AG09309 (cell line): ENCODE data around the gene IGF2R.

Source experiments
- DNase-seq: peaks from one replicate; pipeline ENCODE4 v3.0.0-alpha.2; 2010; ENCODE audit warnings: low read depth
- H3K4me3 ChIP-seq: 2 replicates; pipeline ENCODE4 v1.5.1; 2011; ENCODE audit warnings: mild to moderate bottlenecking, low read depth, low read length, moderate library complexity; ENCODE audit not compliant: control insufficient read depth
- TF ChIP-seq, protein P1 (sequence below): IDR thresholded peaks from 2 replicates; pipeline ENCODE4 v1.5.1; 2011; ENCODE audit warnings: mild to moderate bottlenecking, low read depth, low read length, inconsistent platforms; ENCODE audit not compliant: insufficient read depth, control insufficient read depth; ENCODE audit errors: missing control alignments

IGF2R gene

DNA sequence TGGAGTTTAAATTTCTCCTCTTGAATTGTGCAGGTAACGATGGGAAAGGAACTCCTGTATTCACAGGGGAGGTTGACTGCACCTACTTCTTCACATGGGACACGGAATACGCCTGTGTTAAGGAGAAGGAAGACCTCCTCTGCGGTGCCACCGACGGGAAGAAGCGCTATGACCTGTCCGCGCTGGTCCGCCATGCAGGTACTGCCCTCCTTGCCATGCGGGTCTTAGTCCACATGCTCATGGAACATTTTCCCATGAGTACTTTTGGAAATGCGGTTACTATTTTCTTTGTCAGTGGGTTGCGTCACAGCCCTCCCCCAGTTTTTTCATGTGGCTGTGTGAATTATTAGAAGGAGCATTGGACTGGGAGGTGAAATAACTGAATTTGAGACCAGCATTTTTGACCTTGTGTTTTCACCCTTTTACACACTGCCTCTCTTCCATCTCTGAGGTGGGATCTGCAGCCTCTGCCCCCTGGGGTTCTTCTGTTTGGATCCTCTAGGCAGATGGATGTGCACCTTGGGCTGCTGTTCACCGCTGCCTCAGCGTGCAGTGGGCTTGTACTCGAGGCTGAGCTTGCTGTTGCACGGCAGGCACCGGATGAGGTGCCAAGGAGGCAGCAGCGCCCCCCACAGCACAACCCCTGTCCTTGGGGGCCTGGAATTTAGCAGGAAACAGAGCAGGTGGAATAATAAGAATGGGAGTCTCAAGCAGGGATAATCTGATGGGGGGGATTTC is 71.8 kb downstream of the IGF2R start:
- H3K4me3 ChIP-seq = no peak overlapping the region
- DNase-seq = no peak
- TF ChIP-seq, protein P1, sequence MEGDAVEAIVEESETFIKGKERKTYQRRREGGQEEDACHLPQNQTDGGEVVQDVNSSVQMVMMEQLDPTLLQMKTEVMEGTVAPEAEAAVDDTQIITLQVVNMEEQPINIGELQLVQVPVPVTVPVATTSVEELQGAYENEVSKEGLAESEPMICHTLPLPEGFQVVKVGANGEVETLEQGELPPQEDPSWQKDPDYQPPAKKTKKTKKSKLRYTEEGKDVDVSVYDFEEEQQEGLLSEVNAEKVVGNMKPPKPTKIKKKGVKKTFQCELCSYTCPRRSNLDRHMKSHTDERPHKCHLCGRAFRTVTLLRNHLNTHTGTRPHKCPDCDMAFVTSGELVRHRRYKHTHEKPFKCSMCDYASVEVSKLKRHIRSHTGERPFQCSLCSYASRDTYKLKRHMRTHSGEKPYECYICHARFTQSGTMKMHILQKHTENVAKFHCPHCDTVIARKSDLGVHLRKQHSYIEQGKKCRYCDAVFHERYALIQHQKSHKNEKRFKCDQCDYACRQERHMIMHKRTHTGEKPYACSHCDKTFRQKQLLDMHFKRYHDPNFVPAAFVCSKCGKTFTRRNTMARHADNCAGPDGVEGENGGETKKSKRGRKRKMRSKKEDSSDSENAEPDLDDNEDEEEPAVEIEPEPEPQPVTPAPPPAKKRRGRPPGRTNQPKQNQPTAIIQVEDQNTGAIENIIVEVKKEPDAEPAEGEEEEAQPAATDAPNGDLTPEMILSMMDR = no peak

DNA sequence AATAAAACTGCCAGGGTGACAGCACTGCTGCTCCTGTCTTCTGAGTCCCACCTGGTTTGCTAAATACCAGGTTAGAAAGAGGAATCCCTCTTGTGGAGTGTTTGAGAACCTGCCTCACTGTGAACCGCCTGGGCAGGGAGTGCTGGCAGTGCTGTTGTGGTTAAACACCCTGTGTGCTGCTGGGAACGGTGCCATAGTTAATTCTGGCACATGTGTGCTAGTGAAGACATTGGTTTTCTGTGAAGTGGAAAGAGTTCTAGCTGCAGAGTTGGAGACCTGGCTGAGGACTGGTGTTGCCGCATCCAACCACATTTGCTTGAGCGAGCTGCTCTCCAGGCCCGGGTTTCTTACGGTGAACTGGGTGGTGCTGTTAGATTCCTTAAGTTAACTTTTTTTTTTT is 72.7 kb downstream of the IGF2R start:
- H3K4me3 ChIP-seq = no peak overlapping the region
- TF ChIP-seq, protein P1 = peak; percentile 24
- DNase-seq = peak; percentile 35

DNA sequence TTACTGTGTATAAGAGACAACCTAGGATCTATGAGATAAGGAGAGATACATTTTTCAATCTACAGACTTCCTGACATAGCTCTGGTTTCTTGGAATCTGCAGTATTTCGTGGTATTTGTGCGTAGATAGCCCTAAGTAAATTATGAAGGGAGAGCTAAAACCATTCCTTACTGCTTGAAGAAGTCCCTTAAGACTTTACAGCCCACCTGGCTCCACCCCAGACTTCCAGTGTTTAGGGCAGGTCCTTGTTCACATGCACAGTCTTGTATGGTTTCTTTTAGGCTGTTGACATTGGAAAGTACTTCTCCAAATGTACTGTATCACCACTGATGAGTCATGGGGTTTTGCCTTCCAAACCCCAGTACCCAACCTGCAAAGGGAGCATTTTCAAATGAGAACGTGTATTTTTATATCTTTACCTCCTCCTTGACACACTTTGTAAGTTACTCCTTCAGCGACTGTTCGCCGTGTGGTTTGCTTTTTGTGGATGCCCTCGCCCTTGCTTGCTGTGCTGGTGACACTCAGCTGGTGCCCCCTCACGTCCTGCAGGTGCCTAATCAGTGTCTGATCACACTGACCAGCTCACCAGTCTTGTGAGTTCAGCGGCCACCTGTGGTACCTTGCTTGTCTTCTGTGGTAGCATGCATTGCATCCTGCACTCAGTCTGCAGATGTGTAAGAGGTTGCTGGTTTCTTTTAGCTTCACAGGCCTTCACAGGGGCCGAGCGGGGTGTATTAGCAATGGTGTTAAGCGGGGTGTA is 73.3 kb downstream of the IGF2R start:
- DNase-seq = no peak

DNA sequence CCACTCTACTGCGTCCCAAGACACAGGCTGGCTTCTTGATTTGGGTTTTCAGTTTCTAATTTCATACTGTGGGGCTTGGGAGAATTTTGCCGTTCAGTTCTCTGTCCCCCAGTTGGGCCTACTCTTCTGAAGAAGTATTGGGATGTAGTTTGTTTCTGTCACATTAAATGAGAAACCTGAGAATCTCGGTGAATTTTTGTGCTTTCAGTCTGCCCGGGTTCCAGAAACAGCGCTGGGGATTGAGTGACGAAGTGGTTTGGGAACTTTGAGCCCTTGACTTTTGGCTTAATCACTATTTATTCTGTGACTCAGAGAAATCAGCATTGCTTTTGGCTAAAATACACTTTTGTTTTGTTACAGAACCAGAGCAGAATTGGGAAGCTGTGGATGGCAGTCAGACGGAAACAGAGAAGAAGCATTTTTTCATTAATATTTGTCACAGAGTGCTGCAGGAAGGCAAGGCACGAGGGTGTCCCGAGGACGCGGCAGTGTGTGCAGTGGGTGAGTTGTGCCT is 74.0 kb downstream of the IGF2R start:
- TF ChIP-seq, protein P1 = no peak
- DNase-seq = peak; percentile 10
- no peak overlapping the region for H3K4me3 ChIP-seq

More for the DNA sequence above, 73.3 kb downstream of the IGF2R start:
- TF ChIP-seq, protein P1 = no peak
- H3K4me3 ChIP-seq = no peak overlapping the region

DNA sequence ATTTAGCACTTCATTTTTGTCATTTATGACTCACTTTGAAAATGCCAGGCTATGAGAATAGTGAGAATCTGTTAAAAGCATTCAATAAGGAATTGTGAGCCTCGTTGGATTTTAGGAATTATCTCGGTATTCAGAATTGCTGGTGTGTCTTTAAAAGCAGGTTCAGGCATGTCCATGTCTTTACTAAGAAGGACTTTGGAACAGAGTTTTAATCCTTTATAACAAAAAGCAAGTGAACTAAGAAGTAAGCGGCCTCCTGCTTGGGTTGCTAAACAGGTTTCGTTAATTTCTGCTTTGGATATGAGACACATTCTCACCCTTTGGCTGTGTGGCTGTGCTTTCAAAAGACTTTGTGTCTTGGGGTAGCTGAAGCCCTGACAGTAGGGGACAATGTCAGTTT is 74.9 kb downstream of the IGF2R start:
- DNase-seq = no peak
- no peak overlapping the region for H3K4me3 ChIP-seq
- TF ChIP-seq, protein P1 = no peak

DNA sequence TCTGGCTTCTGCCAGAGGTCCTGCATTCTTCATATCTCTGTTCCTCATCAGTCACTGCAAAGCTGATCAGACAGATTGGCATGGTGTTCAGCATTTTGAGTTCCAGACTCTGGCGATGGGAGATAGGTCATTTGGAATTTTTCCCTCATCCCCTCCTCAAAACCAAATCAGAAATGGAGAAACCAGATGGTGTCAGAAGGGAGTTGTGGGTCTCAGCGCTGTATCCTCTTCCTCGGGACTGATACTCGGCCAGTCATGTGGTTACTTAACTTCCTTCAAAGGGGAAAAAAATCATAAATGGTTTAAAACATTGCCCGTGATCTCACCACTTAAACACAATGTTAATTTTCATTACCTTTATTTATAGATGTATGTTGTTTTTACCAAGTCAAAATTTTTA is 75.8 kb downstream of the IGF2R start:
- TF ChIP-seq, protein P1 = no peak
- DNase-seq = no peak
- no peak overlapping the region for H3K4me3 ChIP-seq
